ENCODE measurements around the gene SLCO6A1.
"Not testable (repeated sequence)": the region's sequence is repeated elsewhere in the genome, so short reads cannot be mapped to it uniquely, and the experiment has no call there.

The SLCO6A1 gene, protein sequence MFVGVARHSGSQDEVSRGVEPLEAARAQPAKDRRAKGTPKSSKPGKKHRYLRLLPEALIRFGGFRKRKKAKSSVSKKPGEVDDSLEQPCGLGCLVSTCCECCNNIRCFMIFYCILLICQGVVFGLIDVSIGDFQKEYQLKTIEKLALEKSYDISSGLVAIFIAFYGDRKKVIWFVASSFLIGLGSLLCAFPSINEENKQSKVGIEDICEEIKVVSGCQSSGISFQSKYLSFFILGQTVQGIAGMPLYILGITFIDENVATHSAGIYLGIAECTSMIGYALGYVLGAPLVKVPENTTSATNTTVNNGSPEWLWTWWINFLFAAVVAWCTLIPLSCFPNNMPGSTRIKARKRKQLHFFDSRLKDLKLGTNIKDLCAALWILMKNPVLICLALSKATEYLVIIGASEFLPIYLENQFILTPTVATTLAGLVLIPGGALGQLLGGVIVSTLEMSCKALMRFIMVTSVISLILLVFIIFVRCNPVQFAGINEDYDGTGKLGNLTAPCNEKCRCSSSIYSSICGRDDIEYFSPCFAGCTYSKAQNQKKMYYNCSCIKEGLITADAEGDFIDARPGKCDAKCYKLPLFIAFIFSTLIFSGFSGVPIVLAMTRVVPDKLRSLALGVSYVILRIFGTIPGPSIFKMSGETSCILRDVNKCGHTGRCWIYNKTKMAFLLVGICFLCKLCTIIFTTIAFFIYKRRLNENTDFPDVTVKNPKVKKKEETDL

DNA sequence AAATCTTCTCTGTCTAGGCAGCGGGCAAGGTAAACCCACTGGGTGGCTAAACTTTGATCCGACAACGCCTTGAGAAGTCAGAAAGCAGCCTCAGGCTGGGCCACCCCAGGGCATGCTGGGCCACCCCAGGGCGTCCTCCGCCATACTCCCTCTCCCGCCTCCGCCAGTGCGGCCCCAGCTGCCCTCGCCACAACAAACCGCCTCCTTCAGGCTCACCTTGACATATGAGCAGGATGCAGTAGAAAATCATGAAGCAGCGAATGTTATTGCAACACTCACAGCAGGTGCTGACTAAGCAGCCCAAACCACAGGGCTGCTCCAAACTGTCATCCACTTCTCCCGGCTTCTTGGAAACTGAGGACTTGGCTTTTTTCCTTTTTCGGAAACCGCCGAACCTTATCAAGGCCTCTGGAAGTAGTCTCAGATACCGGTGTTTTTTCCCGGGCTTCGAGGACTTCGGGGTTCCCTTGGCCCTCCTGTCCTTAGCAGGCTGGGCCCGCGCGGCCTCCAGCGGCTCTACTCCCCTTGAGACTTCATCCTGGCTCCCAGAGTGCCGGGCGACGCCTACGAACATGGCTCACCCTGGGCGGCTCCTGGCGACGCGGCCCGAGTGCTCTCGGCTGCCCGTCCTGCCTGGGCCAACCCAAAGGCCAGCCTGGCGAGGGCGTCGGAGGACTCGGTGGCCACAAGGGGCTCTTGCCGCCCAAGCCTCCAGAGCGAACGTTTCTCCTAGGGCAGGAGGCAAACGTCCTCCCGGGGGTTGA is at the start of gene SLCO6A1:
Gene SLCO6A1, minus strand, starts transcription at position 731 of the 764 bp plus-strand sequence. Its CDS starts 157 bp downstream, at position 574.
- DNase-seq: no peak

DNA sequence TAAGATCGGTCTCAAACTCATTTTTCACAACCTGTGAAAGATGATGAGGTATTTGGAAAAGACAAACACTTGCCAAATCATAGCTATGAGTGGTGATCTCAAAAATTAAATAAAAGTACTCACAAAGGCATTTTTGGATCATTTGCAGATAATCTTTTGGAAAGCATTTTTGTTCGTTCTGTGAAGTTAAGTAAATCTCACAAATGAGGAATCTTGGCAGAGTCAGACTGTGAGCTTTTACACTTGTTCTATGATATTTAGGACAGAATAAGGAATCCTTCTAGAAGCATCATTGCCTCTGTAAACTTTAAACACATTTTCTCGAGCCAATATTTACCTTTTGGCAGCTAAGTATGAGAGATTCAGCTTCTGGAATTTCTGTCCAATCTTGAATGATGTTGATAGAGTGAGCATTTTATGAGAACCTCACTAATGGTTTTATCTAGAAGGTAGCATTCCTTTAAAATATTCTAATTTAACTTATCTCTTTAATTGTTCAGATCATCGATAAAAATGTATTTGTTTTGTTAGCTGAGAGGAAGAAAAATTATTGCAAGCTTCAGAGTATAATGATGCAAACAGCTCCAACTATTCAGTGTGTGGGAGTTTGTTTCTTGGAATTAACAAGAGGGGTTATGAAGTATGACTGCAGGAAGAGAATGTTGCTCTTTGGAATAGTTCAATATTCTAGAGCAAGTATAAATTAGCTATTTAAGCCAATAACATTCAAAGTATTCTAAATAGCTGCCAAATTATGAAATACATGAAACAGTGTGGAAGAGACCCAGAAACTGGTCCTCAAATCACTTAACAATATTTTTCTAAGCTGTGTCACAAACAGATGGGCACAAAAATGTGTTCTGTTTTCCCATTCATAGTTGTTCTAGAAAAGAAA is 48.6 kb upstream of the SLCO6A1 start:
- no peak for DNase-seq

DNA sequence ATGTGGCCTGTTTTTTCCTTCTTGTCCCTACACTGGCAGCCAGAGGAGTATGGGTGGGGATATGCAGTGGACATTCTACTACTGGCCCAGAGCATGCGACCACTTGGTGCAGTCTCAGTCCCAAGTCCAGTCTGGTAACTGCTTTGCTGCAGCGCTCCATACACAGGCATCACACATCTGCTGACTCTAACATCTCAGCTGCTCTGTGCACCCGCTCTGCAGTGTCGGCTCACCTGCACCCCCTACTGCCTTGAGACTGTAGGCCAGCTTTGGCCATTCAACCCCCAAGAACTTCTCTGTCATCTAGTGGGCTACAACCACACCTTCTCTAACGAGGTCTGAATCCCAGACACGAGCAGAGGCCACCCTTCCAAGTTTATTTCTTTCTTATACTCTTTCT is 46.4 kb upstream of the SLCO6A1 start:
- DNase-seq: no peak

DNA sequence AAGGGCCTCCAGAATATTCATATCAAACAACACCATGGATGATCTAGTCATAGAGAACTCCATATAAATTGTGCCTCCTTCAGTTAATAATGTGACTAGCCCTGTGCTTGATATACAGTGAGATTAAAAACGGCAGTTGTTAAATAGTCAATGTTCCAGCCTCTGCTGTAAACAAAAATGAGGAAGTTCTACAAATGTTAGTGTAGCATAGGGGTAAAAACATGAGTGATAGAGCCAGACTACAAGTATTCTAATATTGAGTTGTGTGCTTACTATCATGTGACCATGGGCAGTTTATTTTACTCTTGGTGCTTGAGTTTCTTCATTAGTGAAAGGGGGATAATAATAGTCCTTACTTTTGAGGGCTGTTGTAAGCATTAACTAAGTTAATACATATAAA is 43.3 kb upstream of the SLCO6A1 start:
- DNase-seq: no peak

DNA sequence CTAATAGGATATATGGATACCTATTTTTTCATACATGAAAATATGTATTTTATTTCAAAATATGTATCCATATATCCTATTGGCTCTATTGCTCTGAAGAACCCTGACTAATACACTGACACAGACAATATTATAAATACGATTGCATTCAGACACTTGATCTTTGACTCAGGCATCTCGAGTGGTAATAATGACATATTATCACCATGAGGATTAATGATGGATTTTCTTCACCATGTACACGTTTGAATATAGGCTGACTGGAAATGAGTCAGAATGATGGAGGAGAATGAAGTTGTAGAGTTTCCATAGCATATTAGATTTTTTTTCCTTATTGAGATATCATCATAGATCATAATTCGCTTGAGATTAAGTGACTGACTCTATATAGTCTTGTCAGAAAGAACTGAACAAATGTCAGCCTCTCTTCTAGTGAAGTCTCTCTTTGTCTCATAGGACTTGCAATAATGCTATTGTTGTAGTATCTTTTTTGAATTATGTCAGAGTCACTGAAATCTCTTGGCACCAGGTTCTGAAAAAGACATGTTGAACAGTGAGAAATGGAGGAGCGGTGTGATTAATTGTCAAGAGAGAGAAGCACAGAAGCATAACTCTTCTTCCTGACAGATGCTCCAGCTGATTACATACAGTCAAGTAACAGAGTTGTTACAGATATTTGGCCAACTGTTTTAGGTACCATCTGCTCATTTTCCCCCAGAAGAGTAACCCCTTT is 41.4 kb upstream of the SLCO6A1 start:
- DNase-seq: no peak

DNA sequence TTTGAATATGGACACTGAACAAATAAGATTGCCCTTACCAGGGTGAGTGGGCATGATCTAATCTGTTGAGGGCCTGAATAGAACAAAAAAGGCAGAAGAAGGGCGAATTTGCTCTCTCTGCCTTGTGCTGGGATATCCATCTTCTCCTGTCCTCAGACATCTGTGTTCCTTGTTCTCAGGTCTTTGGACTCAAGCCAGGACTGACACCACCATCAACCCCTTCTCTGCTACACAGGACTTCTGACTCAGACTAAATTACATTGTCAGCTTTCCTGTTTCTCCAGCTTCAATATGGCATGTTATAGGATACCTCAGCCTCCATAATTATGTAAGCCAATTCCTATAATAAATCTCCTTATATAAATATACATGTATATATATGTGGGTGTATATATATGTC is 40.8 kb upstream of the SLCO6A1 start:
- no peak for DNase-seq

DNA sequence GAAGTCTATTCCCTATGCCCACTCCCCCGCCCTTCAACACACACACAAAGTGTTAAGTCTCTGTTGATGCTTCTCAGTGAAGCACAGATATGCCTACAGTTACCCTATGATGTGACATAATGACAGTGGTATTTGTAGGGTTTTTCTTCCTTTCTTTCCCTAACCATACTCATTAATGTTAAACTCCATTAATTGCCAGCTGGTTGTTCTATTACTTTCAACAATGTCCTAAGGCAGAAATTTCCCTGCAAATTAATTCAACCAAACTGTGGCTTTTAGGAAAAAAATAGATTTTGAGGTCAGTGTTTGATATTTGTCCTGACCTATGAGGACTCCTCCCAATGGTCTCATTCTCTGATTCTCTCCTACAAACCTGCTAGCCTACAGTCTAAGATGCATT is 38.2 kb upstream of the SLCO6A1 start:
- DNase-seq: no peak

DNA sequence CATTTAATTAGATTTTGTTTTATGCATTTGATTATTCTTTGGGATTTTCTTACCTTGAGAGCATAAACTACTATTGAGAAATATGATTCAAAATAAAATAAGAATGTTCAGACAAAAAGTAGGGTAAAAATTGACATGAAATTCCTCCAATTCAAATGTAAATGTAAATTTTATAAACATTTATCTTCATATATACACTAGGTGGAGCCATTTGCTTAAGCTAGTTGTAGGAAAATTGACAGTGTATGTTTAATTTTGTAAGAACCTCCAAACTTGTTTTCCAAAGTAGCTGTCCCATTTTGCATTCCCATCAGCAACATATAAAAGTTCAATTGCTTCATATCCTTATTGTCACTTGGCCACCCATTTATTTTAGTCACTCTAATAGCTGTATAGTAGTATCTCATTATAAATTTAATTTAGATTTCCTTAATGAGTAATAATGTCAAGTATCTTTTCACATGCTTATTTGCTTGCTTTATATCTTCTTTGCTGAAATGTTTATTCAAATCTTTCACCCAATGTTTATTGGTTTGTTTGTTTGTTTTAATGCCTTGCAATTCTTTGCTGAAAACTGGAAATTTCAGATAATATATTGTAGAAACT is 37.6 kb upstream of the SLCO6A1 start:
- DNase-seq: no peak

DNA sequence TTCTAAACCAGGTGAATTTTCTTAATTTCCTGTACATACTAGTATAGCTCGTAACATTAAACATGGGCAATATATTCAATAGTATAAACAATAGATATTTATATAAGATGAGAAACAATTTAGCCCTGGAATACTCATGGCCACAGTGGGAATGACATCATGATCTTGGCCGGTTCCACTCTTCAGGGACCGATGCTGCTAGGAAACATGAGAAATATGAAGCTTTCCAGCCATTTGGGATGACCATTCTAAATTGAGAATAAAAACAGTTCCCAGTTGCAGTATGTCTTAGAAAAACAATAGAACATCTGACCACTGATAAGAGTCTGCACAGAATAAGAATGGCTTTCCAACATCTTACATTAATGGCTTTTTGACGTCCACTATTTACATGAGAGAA is 33.3 kb upstream of the SLCO6A1 start:
- DNase-seq: no peak

DNA sequence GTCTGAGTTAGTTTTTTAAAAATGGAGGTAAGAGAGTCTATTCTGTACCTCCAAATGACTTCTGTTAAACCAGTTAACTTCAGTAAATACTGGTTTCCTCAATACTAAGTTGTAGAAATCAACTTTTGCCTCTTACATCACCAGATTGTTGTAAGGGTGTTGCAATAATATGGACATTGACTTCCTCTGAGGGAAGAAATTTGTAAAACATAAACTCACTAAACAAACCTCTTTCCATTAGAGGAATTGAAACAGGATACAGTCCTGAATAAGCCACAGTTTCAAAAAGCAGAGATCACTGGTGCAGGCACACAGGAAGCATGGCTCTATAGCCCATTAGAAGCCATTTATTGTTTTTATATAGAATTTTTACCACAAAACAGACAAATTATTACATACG is 32.7 kb upstream of the SLCO6A1 start:
- DNase-seq: no peak

DNA sequence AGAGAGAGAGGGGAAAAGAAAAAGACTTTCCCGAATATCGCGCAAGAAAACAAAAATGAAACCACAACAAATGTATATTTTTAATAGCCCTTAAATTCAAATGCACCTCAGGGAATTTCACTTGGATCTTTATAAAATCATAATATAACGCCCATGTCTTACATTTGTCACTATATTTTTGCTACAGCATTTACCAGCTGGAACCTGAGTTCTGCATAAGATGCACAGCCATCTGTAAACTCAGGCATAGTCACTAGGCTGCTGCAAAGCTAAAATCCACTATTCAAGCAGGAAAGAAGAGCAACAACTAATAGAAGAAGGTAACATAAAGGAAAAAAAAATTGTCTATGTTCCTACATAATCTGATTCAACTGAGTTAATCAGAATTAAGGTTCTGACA is 30.6 kb upstream of the SLCO6A1 start:
- no peak for DNase-seq

DNA sequence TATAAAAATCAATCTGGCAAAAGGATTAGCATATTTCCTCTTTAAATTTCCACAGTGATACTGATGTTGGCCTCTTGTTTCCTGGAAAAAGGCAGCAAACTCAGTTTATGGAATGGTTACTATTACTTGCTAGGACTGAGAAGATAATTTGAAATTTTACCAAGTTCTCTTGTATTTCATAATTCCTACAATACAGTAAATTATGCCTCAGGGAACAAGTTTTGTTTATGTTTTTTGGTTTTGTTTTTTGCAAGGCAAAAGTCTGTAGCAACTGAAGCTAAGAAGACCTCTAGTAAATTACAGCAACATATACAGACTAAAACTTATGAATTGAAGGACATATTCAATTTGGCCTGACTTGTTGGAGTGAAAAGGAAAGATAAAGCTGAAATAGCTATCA is 30.2 kb upstream of the SLCO6A1 start:
- DNase-seq: no peak

DNA sequence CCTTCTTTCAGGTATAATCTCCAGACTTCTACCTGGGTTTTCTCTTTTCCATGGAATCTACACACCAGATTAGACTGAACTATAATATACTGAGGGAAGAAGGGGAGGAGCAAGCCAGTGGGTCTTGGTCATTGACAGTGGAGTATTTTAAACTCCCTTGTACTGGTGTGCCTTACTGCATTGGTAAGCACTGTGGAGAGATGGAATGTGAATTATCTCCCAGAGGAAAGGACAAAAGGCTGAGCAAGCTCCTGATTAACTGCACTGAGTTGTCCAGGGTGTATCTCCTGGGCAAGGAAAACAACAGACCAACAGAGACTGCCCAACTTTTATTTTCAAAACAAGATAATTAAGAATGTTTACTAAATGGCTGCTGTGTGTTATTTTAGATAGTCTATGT is 29.8 kb upstream of the SLCO6A1 start:
- DNase-seq: no peak

DNA sequence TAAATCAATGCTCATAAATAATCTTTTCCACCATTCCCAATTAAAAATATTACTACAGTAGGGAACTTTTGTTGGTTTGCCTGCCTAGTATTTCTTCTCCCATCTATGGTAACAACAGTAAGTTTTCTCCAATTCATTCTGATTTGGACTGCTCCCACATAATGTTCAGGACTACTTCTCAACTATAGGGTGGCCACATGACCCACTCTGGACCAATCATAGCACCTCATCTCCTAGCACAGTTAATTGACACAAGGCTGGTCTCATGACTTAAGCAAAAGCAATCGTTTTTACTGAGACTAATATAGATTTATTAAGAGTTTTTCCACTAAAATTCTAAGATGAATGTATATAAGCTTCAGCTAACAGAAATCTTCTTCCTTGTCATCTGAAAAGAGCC is 28.7 kb upstream of the SLCO6A1 start:
- DNase-seq: no peak

DNA sequence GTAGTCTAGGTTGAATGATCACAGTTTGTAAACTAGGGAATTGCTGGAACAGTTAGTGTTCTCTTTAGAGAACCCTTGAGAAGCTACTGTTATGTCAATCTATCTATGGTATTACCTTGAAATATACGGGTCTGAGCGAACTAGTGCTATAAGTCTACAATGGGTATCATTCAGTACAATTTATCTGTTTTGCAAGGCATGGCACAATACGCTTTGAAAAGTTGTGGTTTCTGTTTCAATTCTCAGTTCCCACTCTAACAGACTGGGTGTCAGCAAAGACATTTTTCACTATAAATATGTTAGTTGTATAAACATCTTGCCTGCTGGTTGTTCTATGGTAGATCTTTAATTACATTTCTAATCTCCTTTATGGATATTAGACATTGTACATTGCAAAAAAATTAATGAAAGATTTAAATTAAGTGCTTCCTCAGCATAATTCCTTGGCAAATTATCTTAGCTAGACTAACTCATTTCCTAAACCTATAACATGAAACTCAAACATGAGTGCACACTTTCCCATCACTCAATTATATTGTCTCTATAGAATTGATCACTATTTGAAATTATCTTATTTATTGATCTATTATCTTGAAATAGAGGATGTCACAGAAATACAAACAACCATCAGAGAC is 24.9 kb upstream of the SLCO6A1 start:
- no peak for DNase-seq

DNA sequence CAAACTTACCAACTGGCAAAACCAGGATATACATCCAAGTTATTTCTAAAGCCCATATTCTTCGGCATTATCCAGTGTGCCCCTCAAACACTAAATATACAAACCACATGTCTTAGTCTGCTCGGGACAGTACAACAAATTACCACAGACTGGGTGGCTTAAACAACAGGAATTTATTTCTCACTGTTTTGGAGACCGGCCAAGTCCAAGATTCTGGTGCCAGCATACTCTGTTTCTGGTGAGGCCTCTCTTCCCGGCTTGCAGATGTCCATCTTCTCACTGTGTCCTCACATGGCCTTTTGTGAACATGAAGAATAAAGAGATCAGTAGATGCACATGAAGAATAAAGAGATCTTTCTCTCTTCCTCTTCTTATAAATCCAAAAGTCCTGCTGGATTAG is 12.9 kb upstream of the SLCO6A1 start:
- no peak for DNase-seq

DNA sequence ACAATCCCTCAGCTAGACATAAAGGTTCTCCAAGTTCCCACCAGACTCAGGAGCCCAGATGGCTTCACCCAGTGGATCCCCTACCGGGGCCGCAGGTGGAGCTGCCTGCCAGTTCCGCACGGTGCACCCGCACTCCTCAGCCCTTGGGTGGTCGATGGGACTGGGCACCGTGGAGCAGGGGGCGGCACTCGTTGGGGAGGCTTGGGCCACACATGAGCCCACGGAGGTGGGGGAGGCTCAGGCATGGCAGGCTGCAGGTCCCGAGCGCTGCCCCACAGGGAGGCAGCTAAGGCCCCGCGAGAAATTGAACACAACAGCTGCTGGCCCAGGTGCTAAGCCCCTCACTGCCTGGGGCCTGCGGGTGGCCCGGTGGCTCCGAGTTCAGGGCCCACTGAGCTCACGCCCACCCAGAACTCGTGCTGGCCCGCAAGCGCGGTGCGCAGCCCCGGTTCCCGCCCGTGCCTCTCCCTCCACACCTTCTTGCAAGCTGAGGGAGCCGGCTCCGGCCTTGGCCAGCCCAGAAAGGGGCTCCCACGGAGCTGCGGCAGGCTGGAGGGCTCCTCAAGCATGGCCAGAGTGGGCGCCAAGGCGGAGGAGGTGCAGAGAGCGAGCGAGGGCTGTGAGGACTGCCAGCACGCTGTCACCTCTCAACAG is 7.4 kb downstream of the SLCO6A1 start:
- not testable (repeated sequence) for DNase-seq

DNA sequence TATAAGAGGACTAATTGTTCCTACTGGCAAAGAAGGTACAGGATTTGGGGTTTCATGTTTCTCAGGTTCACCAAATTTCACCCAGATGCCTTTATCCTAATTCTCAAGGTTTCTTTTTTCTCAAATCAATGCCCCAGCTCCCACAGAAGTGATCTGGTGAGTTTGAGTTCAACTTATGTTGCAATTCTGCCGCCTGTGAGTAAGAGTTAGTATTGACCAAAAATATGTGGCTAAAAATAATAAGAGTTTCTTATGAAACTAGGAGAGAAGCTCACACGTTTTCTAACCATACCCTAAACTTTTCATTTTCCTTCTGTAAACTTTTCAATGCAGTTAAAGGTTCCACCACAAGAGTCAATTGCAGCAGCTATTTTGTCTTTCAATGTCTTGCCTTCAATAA is 15.1 kb downstream of the SLCO6A1 start:
- no peak for DNase-seq

DNA sequence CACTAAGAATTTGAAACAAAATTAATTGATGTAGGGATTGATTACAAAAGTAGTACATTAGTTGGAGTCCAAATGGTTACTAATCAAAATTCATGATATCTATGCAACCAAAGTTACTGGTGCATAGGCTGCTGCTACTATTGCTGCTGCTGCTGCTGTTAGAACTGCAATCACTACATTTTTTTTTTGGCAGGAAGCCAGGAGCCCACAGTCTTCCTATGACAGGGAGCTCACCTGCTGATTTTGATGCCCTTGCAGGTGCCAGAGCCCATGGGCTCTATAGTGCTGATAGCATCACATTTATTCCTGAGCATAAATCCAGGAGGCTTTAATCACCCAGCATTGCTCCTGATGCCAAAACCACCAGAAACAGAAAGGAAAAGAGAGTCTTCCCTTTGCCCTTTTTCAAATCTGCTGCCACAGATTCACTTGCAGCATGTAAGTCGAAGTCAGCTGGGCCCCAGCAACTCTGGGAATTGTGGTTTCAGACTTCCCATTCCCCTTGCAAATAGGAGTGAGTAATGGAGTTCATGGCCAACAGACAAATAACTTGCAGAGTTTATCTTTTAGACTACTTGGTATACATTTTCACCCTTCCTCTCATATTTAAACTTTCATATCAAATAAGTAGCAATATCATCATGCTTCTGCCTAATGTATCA is 17.6 kb downstream of the SLCO6A1 start:
- DNase-seq: no peak

DNA sequence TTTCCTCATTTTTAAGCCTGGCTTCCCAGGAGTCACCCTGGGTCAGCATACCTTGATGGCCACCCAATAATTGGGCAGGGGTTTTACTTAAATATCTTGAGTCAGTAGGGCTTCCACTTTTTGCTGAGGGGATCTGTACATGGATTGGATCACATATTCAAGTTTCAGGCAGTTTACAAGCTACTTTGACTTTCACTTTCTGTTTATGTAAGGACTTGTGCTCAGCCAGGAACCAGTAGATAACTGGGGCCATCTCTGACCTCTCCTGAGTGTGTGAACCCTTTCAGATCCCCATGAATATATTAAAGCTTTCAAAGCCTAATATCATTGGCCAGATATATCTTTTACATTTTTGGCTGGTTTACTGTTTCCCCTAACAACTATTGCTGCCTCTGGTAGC is 45.1 kb downstream of the SLCO6A1 start:
- no peak for DNase-seq

Measured in NCI-H1048 (cell line).